Measurements from ENCODE around the gene CACNA2D3.

DNA sequence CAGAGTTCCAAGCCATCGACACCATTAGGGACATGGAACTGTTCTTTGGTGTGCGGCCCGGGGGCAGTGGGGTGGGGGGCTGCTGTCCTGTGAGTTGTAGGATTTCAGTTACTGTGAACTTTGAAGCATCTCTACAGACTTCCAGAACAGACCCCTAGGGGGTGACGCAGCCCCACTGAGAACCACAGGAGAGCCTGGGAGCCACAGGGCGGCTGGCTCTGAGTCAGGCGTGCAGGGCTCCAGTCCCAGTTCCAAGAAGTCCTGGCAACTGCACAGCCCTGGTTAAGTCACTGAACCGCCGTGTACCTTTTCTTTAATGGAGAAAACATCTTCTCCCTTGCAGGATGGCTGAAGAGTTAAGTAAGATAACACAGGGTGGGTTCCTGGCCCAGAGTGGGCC, 829.1 kb downstream of the CACNA2D3 start:
- TF ChIP-seq, protein P1, sequence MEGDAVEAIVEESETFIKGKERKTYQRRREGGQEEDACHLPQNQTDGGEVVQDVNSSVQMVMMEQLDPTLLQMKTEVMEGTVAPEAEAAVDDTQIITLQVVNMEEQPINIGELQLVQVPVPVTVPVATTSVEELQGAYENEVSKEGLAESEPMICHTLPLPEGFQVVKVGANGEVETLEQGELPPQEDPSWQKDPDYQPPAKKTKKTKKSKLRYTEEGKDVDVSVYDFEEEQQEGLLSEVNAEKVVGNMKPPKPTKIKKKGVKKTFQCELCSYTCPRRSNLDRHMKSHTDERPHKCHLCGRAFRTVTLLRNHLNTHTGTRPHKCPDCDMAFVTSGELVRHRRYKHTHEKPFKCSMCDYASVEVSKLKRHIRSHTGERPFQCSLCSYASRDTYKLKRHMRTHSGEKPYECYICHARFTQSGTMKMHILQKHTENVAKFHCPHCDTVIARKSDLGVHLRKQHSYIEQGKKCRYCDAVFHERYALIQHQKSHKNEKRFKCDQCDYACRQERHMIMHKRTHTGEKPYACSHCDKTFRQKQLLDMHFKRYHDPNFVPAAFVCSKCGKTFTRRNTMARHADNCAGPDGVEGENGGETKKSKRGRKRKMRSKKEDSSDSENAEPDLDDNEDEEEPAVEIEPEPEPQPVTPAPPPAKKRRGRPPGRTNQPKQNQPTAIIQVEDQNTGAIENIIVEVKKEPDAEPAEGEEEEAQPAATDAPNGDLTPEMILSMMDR (IDR thresholded peaks at IDR 0.05): peak in 2 of 3 experiments; percentile 41 to 53
- no peak for TF ChIP-seq POLR2A (IDR thresholded peaks at IDR 0.05)
- TF ChIP-seq POLR2AphosphoS5 (IDR thresholded peaks at IDR 0.05; ENCODE audit: insufficient read depth in 1 of 2, low read depth in 1 of 2): peak in 1 of 2 donors; percentile 38
